Keratinocyte (primary cell): ENCODE data around the gene MKLN1. TPM values are rescaled to one million over a fixed set of nuclear protein-coding genes. Genes with fewer than 3 reads are reported as not detected.

Source experiments
- DNase-seq: peaks from one replicate; pipeline ENCODE4 v3.0.0-alpha.2; 2011; ENCODE audit warnings: low read depth, missing footprints, low spot score
- FAIRE-seq: peaks from 2 replicates; lab custom pipeline; 2011; peaks lifted over from hg19 to GRCh38; lab: Jason Lieb, UNC
- H2AFZ ChIP-seq: 2 replicates; pipeline ENCODE4 v1.6.0; 2012; ENCODE audit warnings: low read length, control low read depth, inconsistent platforms; ENCODE audit not compliant: control insufficient read depth
- H3K27ac ChIP-seq: 2 replicates; pipeline ENCODE4 v1.5.1; 2011; ENCODE audit warnings: low read length; ENCODE audit not compliant: control insufficient read depth, insufficient read depth
- H3K27me3 ChIP-seq: 3 replicates; pipeline ENCODE4 v1.6.0; 2011; ENCODE audit warnings: low read length; ENCODE audit not compliant: control insufficient read depth, insufficient read depth; ENCODE audit errors: extremely low read depth
- H3K36me3 ChIP-seq, 2 experiments: 2 replicates in 1 of 2; 3 replicates in 1 of 2; pipeline ENCODE4 v1.5.1; 2011; ENCODE audit warnings: low read length in 2 of 2, mild to moderate bottlenecking in 1 of 2; ENCODE audit not compliant: control insufficient read depth in 2 of 2, insufficient read depth in 2 of 2; ENCODE audit errors: extremely low read depth in 1 of 2
- H3K4me1 ChIP-seq: 3 replicates; pipeline ENCODE4 v1.5.1; 2011; ENCODE audit warnings: low read length; ENCODE audit not compliant: control insufficient read depth, insufficient read depth; ENCODE audit errors: extremely low read depth
- H3K4me2 ChIP-seq: 3 replicates; pipeline ENCODE4 v1.6.0; 2011; ENCODE audit warnings: low read depth, low read length; ENCODE audit not compliant: control insufficient read depth, insufficient read depth; ENCODE audit errors: extremely low read depth
- H3K4me3 ChIP-seq, 3 experiments: fragments of 200-600 bp in 1 of 3; sonication (generic) in 1 of 3; 2 replicates in 2 of 3; 3 replicates in 1 of 3; pipeline ENCODE4 v1.5.1; 2011 to 2016; ENCODE audit warnings: low read length in 3 of 3, mild to moderate bottlenecking in 3 of 3, control low read depth in 2 of 3, inconsistent platforms in 1 of 3, low read depth in 1 of 3, mixed read lengths in 1 of 3, mixed run types in 1 of 3, moderate library complexity in 1 of 3; ENCODE audit not compliant: control insufficient read depth in 2 of 3, insufficient read depth in 2 of 3; ENCODE audit errors: extremely low read depth in 1 of 3
- H3K79me2 ChIP-seq: 2 replicates; pipeline ENCODE4 v1.6.0; 2012; ENCODE audit warnings: low read length; ENCODE audit not compliant: control insufficient read depth, insufficient read depth
- H3K9ac ChIP-seq: 3 replicates; pipeline ENCODE4 v1.6.0; 2011; ENCODE audit warnings: low read length; ENCODE audit not compliant: control insufficient read depth, insufficient read depth; ENCODE audit errors: extremely low read depth
- H3K9me1 ChIP-seq: 3 replicates; pipeline ENCODE4 v1.6.0; 2011; ENCODE audit warnings: low read length; ENCODE audit not compliant: control insufficient read depth, insufficient read depth; ENCODE audit errors: extremely low read depth
- H3K9me3 ChIP-seq: 2 replicates; pipeline ENCODE4 v1.5.1; 2012; ENCODE audit warnings: low read depth, low read length; ENCODE audit not compliant: control insufficient read depth
- H4K20me1 ChIP-seq: 3 replicates; pipeline ENCODE4 v1.6.0; 2011; ENCODE audit warnings: low read length; ENCODE audit not compliant: control insufficient read depth, insufficient read depth; ENCODE audit errors: extremely low read depth
- CTCF ChIP-seq, 3 experiments: IDR thresholded peaks in 1 of 3; conservative IDR thresholded peaks in 1 of 3; optimal IDR thresholded peaks in 1 of 3; 2 replicates in 2 of 3; 3 replicates in 1 of 3; pipeline versions ENCODE3 to v1.5.1; 2011; ENCODE audit warnings: low read length in 3 of 3, mild to moderate bottlenecking in 3 of 3, moderate library complexity in 2 of 3, control low read depth in 1 of 3, inconsistent platforms in 1 of 3; ENCODE audit not compliant: insufficient read depth in 2 of 3; ENCODE audit errors: extremely low read depth in 1 of 3
- EZH2 ChIP-seq: IDR thresholded peaks from one replicate; pipeline ENCODE4 v1.6.1; 2012; ENCODE audit warnings: inconsistent platforms, mild to moderate bottlenecking, low read length, moderate library complexity
- dilution Hi-C: fragments of 300-500 bp; cut with MboI; formaldehyde crosslinking; loops from one replicate; pipeline ENCODE4 v1.7.0; 2020; ENCODE audit warnings: low sequenced_read_pairs; ENCODE audit not compliant: extremely low pct_ligation_motif_present
- polyA plus RNA-seq, 5 experiments: library from polyadenylated mRNA; depleted of rRNA in 3 of 5; stranded (reverse) in 3 of 5; stranded (forward) in 1 of 5; unstranded in 1 of 5; fragments of >200 nt; gene quantifications; 1 replicate in 1 of 5; 2 replicates in 3 of 5; 3 replicates in 1 of 5; pipeline versions ENCODE4 v1.2.1 to v1.2.3, GENCODE V29; 2011 to 2012; ENCODE audit warnings: missing spikeins in 2 of 5, low read depth in 1 of 5, low replicate concordance in 1 of 5

Gene MKLN1
- polyA plus RNA-seq, 1 donor (not counting 4 experiments of a cell fraction or from before 2014, with no cell fraction given) = 43.8 TPM

- no peaks in the 10 kb centered on the region for H3K79me2 ChIP-seq
- no peaks in the 10 kb centered on the region for H4K20me1 ChIP-seq
- TF ChIP-seq EZH2 (no peak), CTCF (optimal IDR thresholded peaks at IDR 0.05 in 1 of 3, IDR thresholded peaks at IDR 0.05 in 1 of 3, conservative IDR thresholded peaks at IDR 0.05 in 1 of 3; ENCODE audit: extremely low read depth in 1 of 3, insufficient read depth in 2 of 3, low read length in 3 of 3) (no peak)
- DNase-seq = no peak
- H3K4me1 ChIP-seq = peaks cover 5% of the 10 kb centered on the region
- no peaks in the 10 kb centered on the region for H3K9me3 ChIP-seq
- H3K4me2 ChIP-seq = no peak overlapping the region
- no peak overlapping the region for H3K27ac ChIP-seq
- H3K9me1 ChIP-seq = no peaks in the 10 kb centered on the region
- no peaks in the 10 kb centered on the region for H3K27me3 ChIP-seq
- no peaks in the 10 kb centered on the region for H3K36me3 ChIP-seq
- H3K9ac ChIP-seq = no peak overlapping the region
- H2AFZ ChIP-seq = no peak overlapping the region
- dilution Hi-C loops = no loop called here
- no peak for FAIRE-seq
- H3K4me3 ChIP-seq = no peak overlapping the region
Observed at GRCh38 chr7:131322061-131322460, 5.6 kb upstream of the MKLN1 start.

GRCh38 chr7:131322861-131323260 is 4.8 kb upstream of the MKLN1 start:
- Histone ChIP-seq H3K36me3 (no peaks in the 10 kb centered on the region), H3K27ac (no peak overlapping the region), H3K9me3 (no peaks in the 10 kb centered on the region), H3K4me2 (no peak overlapping the region), H2AFZ (no peak overlapping the region), H3K27me3 (no peaks in the 10 kb centered on the region), H3K4me1 (peaks cover 7% of the 10 kb centered on the region), H3K4me3 (no peak overlapping the region), H3K9me1 (no peaks in the 10 kb centered on the region), H4K20me1 (no peaks in the 10 kb centered on the region), H3K9ac (no peak overlapping the region), H3K79me2 (peaks cover 2% of the 10 kb centered on the region)
- FAIRE-seq (no peak), DNase-seq (no peak)
- dilution Hi-C loops = no loop called here
- no peak for TF ChIP-seq CTCF (optimal IDR thresholded peaks at IDR 0.05 in 1 of 3, IDR thresholded peaks at IDR 0.05 in 1 of 3, conservative IDR thresholded peaks at IDR 0.05 in 1 of 3; ENCODE audit: extremely low read depth in 1 of 3, insufficient read depth in 2 of 3, low read length in 3 of 3)
- no peak for TF ChIP-seq EZH2
